ENCODE measurements around the gene PAPOLA. TPM values are rescaled to one million over a fixed set of nuclear protein-coding genes. Genes with fewer than 3 reads are reported as not detected.

The PAPOLA gene
- total RNA-seq = 231 and 251 TPM in 2 replicates

DNA sequence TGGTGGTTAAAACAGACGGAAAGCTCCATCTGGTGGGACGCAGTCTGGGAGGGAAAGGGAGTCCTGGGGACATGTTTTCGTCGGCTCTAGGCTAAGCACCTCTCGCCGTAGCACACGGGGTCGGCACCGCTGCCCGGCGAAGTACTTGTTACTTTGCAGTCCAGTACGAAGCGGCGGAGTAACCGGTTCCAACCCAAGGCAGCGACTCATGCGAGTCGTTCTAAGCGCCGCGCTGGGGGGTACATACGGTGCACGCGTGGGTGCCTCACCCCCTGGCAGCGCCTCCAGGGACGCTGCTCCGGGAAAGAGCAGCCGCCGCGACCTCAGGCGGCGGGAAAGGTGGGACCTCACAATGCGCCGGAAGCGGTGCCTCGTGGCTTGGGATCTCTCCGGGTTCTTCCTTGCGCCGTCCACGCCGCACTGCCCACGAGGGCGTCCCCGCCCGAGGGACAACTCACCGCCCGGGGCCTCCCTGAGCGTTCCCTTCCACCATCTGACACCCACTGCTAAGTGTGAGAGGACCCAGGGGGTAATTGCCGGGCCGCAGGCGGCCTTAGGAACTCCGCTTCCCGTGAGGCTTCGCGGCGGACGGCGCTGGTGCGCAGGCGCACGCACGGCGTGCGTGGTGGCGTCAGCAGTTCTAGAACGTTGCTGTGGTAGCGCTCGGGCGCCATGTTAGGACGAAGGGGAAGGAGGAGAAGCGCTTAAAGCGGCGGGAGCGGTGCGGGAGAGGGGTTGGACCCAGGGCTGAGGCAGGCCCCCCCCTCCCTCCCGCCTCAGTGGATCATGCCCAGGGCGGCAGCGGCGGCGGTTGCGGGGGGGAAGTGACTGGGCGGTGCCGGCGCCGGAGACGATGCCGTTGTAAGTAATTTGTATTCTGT lies at the start of gene PAPOLA:
Gene PAPOLA, plus strand, starts transcription at position 643 of the 881 bp plus-strand sequence. Its CDS starts 211 bp downstream, at position 854.

Other genes starting within 250 kb of the PAPOLA start
- gene BDKRB1, start 246.2 kb upstream of the PAPOLA start, total RNA-seq = not detected in 2 replicates
- gene ATG2B, start 139.0 kb upstream of the PAPOLA start, total RNA-seq = 37.9 and 39.8 TPM in 2 replicates
- 39.8 and 56.3 TPM in 2 replicates for gene GSKIP, start 138.9 kb upstream of the PAPOLA start, total RNA-seq
- 0.13 and 1.0 TPM in 2 replicates for gene AK7, start 110.3 kb upstream of the PAPOLA start, total RNA-seq